Liver (tissue), 9 donors: ENCODE results near the gene SORBS2. TPM values are rescaled to one million over a fixed set of nuclear protein-coding genes. Genes with fewer than 3 reads are reported as not detected.

ENCODE experiments used
- DNase-seq: peaks from one replicate; pipeline ENCODE4 v3.0.0-alpha.2; 2017; ENCODE audit warnings: low spot score
- H3K27ac ChIP-seq, 2 donors: one replicate each; pipeline ENCODE4 v1.7.0; 2013; ENCODE audit warnings: inconsistent platforms in 2 of 2, low read length in 2 of 2, control low read depth in 1 of 2, low read depth in 1 of 2, mild to moderate bottlenecking in 1 of 2
- H3K27me3 ChIP-seq, 4 donors: one replicate each; pipeline versions ENCODE4 v1.6.1 to v1.7.0; 2013; ENCODE audit warnings: low read length in 3 of 4, inconsistent platforms in 1 of 4, mild to moderate bottlenecking in 1 of 4, moderate library complexity in 1 of 4; ENCODE audit not compliant: control insufficient read depth in 4 of 4, insufficient read depth in 4 of 4
- H3K36me3 ChIP-seq, 4 donors: one replicate each; pipeline versions ENCODE4 v1.6.1 to v1.7.0; 2013; ENCODE audit warnings: low read length in 3 of 4, mild to moderate bottlenecking in 3 of 4, low read depth in 1 of 4, moderate library complexity in 1 of 4; ENCODE audit not compliant: control insufficient read depth in 4 of 4, insufficient read depth in 3 of 4
- H3K4me1 ChIP-seq, 4 donors: one replicate each; pipeline versions ENCODE4 v1.6.1 to v1.7.0; 2013; ENCODE audit warnings: low read length in 3 of 4, mild to moderate bottlenecking in 3 of 4, moderate library complexity in 1 of 4; ENCODE audit not compliant: control insufficient read depth in 4 of 4, insufficient read depth in 4 of 4
- H3K4me3 ChIP-seq, 3 donors: one replicate each; pipeline versions ENCODE4 v1.6.1 to v1.7.0; 2013; ENCODE audit warnings: low read length in 3 of 3, control low read depth in 1 of 3, low read depth in 1 of 3, mild to moderate bottlenecking in 1 of 3
- H3K9ac ChIP-seq, 2 donors: one replicate each; pipeline ENCODE4 v1.7.0; 2013; ENCODE audit warnings: low read length in 2 of 2, mild to moderate bottlenecking in 2 of 2, moderate library complexity in 2 of 2, control low read depth in 1 of 2, low read depth in 1 of 2
- H3K9me3 ChIP-seq, 4 donors: one replicate each; pipeline versions ENCODE4 v1.6.1 to v1.7.0; 2013; ENCODE audit warnings: low read length in 3 of 4; ENCODE audit not compliant: control insufficient read depth in 4 of 4
- FOXA1 ChIP-seq: IDR thresholded peaks from 2 replicates; pipeline ENCODE4 v1.6.1; 2016; ENCODE audit warnings: antibody characterized with exemption
- FOXA2 ChIP-seq: IDR thresholded peaks from 2 replicates; pipeline ENCODE4 v1.6.1; 2016; ENCODE audit warnings: antibody characterized with exemption
- GABPA ChIP-seq, 2 donors: IDR thresholded peaks in 1 of 2; conservative IDR thresholded peaks in 1 of 2; 2 replicates each; pipeline ENCODE4 v1.6.1; 2016; ENCODE audit warnings: antibody characterized with exemption in 2 of 2, mild to moderate bottlenecking in 1 of 2, moderate library complexity in 1 of 2
- HNF4A ChIP-seq, 2 donors: conservative IDR thresholded peaks; 2 replicates each; pipeline ENCODE4 v1.6.1; 2016; ENCODE audit warnings: antibody characterized with exemption in 2 of 2, mild to moderate bottlenecking in 2 of 2
- HNF4G ChIP-seq: IDR thresholded peaks from 2 replicates; pipeline ENCODE4 v1.6.1; 2016; ENCODE audit warnings: antibody characterized with exemption
- NR2F2 ChIP-seq: IDR thresholded peaks from 2 replicates; pipeline ENCODE4 v1.6.1; 2016; ENCODE audit warnings: antibody characterized with exemption
- RAD21 ChIP-seq, 2 donors: IDR thresholded peaks; 2 replicates each; pipeline ENCODE4 v1.6.1; 2016; ENCODE audit warnings: antibody characterized with exemption in 2 of 2, mild to moderate bottlenecking in 2 of 2
- RXRA ChIP-seq, 2 donors: IDR thresholded peaks; 2 replicates each; pipeline ENCODE4 v1.6.1; 2017 to 2018; ENCODE audit warnings: antibody characterized with exemption in 2 of 2, mild to moderate bottlenecking in 1 of 2
- SP1 ChIP-seq: IDR thresholded peaks from 2 replicates; pipeline ENCODE4 v1.6.1; 2018; ENCODE audit warnings: antibody characterized with exemption, mild to moderate bottlenecking
- TAF1 ChIP-seq: conservative IDR thresholded peaks from 2 replicates; pipeline ENCODE4 v1.6.1; 2016; ENCODE audit warnings: antibody characterized with exemption, mild to moderate bottlenecking
- YY1 ChIP-seq: IDR thresholded peaks from 2 replicates; pipeline ENCODE4 v1.6.1; 2016; ENCODE audit warnings: antibody characterized with exemption, mild to moderate bottlenecking
- ZBTB33 ChIP-seq: IDR thresholded peaks from 2 replicates; pipeline ENCODE4 v1.6.1; 2016; ENCODE audit warnings: antibody characterized with exemption
- WGBS: extraction: QIAGEN DNeasy Blood & Tissue Kit; methylation state at CpG from one replicate; pipeline ENCODE4 v1.1.7; 2013; 5-methylcytosine and 5-hydroxymethylcytosine counted together
- polyA plus RNA-seq, 2 donors: library from polyadenylated mRNA; stranded (reverse) in 1 of 2; unstranded in 1 of 2; fragments of 200-250 nt in 1 of 2; fragments of >200 nt in 1 of 2; fragmentation: Nextera tagmentation in 1 of 2; extraction: Ambion mirVana in 1 of 2; gene quantifications; one replicate each; pipeline versions ENCODE4 v1.2.1 to v1.2.3, GENCODE V29; 2013 to 2015
- total RNA-seq, 2 donors: library from RNA; depleted of rRNA; stranded (reverse); fragments of >200 nt; gene quantifications; one replicate each; pipeline ENCODE4 v1.2.3, GENCODE V29; 2014
- TF ChIP-seq, protein P1 (sequence below): IDR thresholded peaks from 2 replicates; pipeline ENCODE4 v1.6.1; 2016; ENCODE audit warnings: antibody characterized with exemption
- TF ChIP-seq, protein P2 (sequence below): IDR thresholded peaks from 2 replicates; pipeline ENCODE4 v1.6.1; 2016; ENCODE audit warnings: antibody characterized with exemption, mild to moderate bottlenecking
- TF ChIP-seq, protein P3 (sequence below): IDR thresholded peaks from 2 replicates; pipeline ENCODE4 v1.6.1; 2016; ENCODE audit warnings: antibody characterized with exemption
- TF ChIP-seq, protein P4 (sequence below): fragments of 150-350 bp; IDR thresholded peaks from 2 replicates; pipeline ENCODE4 v1.5.1; 2017; ENCODE audit warnings: improper control_type of control experiment, low read depth, low read length; ENCODE audit not compliant: missing input control
- donor health status: healthy.
- donor health status: healthy.
- donor health status: healthy.
- donor health status: healthy.
- donor health status: healthy.

The SORBS2 gene
- total and polyA plus RNA-seq, 4 donors: 23.3 to 136 (median 59.6) TPM

DNA sequence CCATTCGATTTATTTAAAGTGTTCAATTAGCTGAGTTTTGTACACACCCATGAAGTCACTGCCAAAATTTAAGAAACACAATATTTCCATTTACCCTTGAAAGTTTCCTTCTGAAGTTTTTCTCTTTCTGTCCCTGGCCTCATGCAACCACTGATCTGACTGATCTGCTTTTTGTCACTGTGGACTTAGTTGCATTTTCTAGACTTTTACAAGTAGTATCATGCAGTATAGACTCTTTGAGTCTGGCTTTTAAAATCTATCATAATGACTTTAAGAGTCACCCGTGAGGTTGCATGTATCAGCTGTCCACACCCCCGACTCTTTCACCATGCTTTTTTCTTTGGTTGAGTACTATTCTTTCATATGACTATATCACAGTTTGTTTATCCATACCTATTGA is 247.6 kb downstream of the SORBS2 start:
- H3K4me3 ChIP-seq: no peak overlapping the region
- TF ChIP-seq, protein P1, sequence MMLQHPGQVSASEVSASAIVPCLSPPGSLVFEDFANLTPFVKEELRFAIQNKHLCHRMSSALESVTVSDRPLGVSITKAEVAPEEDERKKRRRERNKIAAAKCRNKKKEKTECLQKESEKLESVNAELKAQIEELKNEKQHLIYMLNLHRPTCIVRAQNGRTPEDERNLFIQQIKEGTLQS: no peak
- no peak for TF ChIP-seq NR2F2
- TF ChIP-seq, protein P2, sequence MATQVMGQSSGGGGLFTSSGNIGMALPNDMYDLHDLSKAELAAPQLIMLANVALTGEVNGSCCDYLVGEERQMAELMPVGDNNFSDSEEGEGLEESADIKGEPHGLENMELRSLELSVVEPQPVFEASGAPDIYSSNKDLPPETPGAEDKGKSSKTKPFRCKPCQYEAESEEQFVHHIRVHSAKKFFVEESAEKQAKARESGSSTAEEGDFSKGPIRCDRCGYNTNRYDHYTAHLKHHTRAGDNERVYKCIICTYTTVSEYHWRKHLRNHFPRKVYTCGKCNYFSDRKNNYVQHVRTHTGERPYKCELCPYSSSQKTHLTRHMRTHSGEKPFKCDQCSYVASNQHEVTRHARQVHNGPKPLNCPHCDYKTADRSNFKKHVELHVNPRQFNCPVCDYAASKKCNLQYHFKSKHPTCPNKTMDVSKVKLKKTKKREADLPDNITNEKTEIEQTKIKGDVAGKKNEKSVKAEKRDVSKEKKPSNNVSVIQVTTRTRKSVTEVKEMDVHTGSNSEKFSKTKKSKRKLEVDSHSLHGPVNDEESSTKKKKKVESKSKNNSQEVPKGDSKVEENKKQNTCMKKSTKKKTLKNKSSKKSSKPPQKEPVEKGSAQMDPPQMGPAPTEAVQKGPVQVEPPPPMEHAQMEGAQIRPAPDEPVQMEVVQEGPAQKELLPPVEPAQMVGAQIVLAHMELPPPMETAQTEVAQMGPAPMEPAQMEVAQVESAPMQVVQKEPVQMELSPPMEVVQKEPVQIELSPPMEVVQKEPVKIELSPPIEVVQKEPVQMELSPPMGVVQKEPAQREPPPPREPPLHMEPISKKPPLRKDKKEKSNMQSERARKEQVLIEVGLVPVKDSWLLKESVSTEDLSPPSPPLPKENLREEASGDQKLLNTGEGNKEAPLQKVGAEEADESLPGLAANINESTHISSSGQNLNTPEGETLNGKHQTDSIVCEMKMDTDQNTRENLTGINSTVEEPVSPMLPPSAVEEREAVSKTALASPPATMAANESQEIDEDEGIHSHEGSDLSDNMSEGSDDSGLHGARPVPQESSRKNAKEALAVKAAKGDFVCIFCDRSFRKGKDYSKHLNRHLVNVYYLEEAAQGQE: no peak
- TF ChIP-seq FOXA2: no peak
- no peak for TF ChIP-seq GABPA (IDR thresholded peaks at IDR 0.05 in 1 of 2, conservative IDR thresholded peaks at IDR 0.05 in 1 of 2)
- TF ChIP-seq HNF4A (conservative IDR thresholded peaks at IDR 0.05): no peak
- no peak for TF ChIP-seq ZBTB33
- no peak for TF ChIP-seq YY1
- no peak for TF ChIP-seq TAF1
- TF ChIP-seq, protein P3, sequence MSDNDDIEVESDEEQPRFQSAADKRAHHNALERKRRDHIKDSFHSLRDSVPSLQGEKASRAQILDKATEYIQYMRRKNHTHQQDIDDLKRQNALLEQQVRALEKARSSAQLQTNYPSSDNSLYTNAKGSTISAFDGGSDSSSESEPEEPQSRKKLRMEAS: no peak
- TF ChIP-seq RXRA (IDR thresholded peaks at IDR 0.05): no peak
- no peaks in the 10 kb centered on the region for H3K4me1 ChIP-seq
- H3K27me3 ChIP-seq: no peaks in the 10 kb centered on the region
- H3K36me3 ChIP-seq: no peaks in the 10 kb centered on the region
- 93% methylated on average over 3 of the region's 3 CpGs for WGBS
- H3K9ac ChIP-seq: no peak overlapping the region
- no peak for DNase-seq
- H3K9me3 ChIP-seq: peaks cover 0 to 3% (median 0%) of the 10 kb centered on the region in 4 donors
- H3K27ac ChIP-seq: no peak overlapping the region

DNA sequence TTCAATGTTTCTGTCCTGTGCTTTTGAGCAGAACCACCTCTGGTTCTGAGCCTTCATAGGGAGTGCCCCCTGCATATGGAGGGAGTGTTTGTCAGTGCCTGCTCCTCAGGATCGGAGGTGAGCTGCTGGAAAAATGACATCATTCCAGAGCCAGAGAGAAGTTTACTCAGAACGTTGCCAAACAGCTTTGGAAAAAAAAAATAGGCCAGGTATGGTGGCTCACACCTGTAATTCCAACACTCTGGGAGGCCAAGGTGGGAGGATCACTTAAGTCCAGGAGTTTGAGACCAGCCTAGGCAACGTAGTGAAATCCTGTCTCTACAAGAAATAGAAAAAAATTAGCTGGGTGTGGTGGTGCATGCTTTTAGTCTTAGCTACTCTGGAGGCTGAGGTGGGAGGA is 249.5 kb downstream of the SORBS2 start:
- Histone ChIP-seq H3K27me3 (no peaks in the 10 kb centered on the region), H3K9ac (no peak overlapping the region), H3K36me3 (no peaks in the 10 kb centered on the region), H3K4me3 (no peak overlapping the region), H3K27ac (no peak overlapping the region), H3K9me3 (peaks cover 0 to 3% (median 0%) of the 10 kb centered on the region in 4 donors), H3K4me1 (no peaks in the 10 kb centered on the region)
- TF ChIP-seq ZBTB33: no peak
- no peak for TF ChIP-seq FOXA2
- no peak for TF ChIP-seq TAF1
- TF ChIP-seq NR2F2: no peak
- TF ChIP-seq HNF4G: no peak
- TF ChIP-seq, protein P2: no peak
- TF ChIP-seq FOXA1: no peak
- TF ChIP-seq SP1: no peak
- TF ChIP-seq RXRA (IDR thresholded peaks at IDR 0.05): no peak
- TF ChIP-seq RAD21 (IDR thresholded peaks at IDR 0.05): no peak
- TF ChIP-seq YY1: no peak
- TF ChIP-seq, protein P4, sequence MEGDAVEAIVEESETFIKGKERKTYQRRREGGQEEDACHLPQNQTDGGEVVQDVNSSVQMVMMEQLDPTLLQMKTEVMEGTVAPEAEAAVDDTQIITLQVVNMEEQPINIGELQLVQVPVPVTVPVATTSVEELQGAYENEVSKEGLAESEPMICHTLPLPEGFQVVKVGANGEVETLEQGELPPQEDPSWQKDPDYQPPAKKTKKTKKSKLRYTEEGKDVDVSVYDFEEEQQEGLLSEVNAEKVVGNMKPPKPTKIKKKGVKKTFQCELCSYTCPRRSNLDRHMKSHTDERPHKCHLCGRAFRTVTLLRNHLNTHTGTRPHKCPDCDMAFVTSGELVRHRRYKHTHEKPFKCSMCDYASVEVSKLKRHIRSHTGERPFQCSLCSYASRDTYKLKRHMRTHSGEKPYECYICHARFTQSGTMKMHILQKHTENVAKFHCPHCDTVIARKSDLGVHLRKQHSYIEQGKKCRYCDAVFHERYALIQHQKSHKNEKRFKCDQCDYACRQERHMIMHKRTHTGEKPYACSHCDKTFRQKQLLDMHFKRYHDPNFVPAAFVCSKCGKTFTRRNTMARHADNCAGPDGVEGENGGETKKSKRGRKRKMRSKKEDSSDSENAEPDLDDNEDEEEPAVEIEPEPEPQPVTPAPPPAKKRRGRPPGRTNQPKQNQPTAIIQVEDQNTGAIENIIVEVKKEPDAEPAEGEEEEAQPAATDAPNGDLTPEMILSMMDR: no peak
- TF ChIP-seq GABPA (IDR thresholded peaks at IDR 0.05 in 1 of 2, conservative IDR thresholded peaks at IDR 0.05 in 1 of 2): no peak
- TF ChIP-seq, protein P3: no peak
- TF ChIP-seq, protein P1: no peak
- no peak for DNase-seq
- 68% methylated on average over 3 of the region's 3 CpGs for WGBS
